GM21423 (cell line): ENCODE results near the gene ZC3H18.

Source experiments
- ATAC-seq: cut with Tn5 transposase; IDR thresholded peaks from one replicate; pipeline ENCODE4 v1.9.1; 2021; ENCODE audit warnings: mild to moderate bottlenecking, moderate library complexity; ENCODE audit not compliant: unreplicated experiment

Gene ZC3H18

DNA sequence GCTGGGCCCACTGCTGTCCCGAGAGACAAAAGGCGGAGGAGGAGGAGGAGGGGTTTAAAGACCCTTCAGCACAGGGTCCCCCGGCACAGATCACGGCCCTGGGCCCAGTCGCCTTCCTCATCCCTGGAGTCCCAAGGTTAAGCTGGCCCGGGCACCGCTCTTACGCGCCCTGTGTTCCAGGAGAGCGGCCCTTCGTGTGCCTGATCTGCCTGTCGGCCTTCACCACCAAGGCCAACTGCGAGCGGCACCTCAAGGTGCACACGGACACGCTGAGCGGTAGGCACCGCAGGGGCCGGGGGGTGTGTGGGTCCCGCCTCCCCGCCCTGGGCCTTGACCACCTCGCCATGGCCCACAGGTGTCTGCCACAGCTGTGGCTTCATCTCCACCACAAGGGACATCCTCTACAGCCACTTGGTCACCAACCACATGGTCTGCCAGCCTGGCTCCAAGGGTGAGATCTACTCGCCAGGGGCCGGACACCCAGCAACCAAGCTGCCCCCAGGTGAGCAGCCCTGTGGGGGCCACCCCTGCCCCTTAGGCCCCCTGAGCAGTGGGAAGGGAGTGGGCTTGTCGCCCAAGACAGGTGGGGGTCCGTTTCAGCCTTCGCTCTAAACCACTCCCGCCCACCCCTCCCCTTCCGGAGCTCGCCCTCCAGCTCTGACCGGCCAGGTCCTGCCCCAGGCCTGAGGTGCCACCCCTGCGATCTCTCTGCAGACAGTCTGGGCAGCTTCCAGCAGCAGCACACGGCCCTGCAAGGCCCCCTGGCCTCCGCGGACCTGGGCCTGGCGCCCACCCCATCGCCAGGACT, 37.6 kb upstream of the ZC3H18 start:
- no peak for ATAC-seq

DNA sequence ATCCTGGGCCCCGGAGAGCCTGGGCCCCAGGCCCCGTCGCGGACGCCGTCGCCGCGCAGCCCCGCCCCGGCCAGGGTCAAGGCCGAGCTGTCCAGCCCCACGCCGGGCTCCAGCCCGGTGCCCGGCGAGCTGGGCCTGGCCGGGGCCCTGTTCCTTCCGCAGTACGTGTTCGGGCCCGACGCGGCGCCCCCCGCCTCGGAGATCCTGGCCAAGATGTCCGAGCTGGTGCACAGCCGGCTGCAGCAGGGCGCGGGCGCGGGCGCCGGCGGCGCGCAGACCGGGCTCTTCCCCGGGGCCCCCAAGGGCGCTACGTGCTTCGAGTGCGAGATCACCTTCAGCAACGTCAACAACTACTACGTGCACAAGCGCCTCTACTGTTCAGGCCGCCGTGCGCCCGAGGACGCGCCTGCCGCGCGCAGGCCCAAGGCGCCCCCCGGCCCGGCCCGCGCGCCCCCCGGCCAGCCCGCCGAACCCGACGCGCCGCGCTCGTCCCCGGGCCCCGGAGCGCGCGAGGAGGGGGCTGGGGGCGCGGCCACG, 36.8 kb upstream of the ZC3H18 start:
- no peak for ATAC-seq

DNA sequence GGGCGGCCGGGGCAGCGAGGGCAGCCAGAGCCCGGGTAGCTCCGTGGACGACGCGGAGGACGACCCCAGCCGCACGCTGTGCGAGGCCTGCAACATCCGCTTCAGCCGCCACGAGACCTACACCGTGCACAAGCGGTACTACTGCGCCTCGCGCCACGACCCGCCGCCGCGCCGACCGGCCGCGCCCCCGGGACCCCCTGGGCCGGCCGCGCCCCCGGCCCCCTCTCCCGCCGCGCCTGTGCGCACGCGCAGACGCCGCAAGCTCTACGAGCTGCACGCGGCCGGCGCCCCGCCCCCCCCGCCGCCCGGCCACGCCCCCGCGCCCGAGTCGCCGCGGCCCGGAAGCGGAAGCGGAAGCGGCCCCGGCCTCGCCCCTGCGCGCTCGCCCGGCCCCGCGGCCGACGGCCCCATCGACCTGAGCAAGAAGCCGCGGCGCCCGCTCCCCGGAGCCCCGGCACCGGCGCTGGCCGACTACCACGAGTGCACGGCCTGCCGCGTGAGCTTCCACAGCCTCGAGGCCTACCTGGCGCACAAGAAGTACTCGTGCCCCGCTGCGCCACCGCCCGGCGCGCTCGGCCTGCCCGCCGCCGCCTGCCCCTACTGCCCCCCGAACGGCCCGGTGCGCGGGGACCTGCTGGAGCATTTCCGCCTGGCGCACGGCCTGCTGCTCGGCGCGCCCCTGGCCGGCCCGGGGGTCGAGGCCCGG, 36.1 kb upstream of the ZC3H18 start:
- peak; percentile 56 for ATAC-seq

DNA sequence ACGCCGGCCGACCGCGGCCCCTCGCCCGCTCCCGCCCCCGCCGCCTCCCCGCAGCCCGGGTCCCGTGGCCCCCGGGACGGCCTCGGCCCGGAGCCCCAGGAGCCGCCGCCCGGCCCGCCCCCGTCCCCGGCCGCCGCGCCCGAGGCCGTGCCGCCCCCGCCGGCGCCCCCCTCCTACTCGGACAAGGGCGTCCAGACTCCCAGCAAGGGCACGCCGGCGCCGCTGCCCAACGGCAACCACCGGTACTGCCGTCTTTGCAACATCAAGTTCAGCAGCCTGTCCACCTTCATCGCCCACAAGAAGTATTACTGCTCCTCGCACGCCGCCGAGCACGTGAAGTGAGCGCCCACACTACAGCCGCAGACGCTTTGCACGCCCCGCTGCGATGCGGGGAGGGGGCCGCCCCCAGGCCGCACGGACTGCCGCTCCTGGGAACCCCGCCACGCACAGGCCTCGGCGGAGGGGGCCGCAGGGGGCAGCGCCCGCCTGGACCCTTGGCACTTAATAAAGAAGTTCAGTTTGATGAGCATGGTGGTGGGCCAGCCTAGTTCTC, 35.5 kb upstream of the ZC3H18 start:
- peak; percentile 23 for ATAC-seq

DNA sequence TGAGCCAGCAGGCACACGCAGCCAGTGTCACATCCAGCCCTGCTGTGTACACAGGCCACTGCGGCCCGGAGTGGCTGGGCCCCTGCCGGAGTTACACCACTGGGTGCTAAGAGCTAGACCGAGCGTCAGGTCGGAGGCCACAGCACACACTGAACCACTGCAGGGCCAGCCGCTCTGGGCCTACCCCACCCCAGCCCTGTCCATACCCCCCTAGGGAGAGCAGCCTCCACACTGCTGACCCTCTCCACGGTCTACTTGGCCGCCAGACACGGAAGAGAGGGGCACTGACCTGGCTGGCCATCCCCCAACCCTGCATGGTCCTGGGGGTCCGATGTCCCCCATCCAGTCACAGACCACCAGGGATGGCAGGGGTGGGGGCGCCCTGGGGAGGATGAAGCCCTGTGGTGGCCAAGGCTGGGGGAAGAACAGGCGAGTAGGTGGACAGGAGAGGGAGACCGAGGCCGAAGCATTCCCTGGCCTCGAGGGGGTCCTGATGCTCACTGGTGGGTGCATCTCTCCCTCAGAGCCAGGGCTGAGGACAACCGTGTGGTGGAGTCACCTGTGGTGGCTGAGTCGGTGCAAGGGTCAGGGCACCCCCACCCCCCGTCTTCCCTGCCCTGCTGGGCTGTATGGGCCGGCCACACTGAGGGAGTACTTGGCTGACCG, 34.9 kb upstream of the ZC3H18 start:
- ATAC-seq = no peak

- ATAC-seq = no peak
These were observed 34.4 kb upstream of the ZC3H18 start for GRCh38 chr16:88535857-88536222.

DNA sequence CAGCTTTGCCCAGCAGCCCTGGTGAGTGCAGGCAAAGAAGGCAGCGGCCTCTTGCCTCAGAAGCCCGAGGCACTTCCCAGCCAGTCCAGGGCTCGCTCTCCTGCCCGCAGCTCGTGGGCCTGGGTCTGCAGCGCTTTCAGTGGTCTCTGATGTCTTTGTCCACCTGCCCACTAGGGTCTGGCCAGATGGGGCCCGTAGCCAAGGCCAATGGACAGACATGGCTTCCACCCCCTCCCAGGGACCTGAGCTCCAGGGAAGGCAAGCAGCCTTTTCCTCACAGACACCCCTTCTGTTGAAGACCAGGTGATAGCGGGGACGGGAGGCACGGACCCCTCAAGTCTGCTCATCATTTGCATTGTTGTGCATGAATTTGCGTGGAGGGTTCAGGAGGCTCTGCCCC, 33.7 kb upstream of the ZC3H18 start:
- no peak for ATAC-seq

DNA sequence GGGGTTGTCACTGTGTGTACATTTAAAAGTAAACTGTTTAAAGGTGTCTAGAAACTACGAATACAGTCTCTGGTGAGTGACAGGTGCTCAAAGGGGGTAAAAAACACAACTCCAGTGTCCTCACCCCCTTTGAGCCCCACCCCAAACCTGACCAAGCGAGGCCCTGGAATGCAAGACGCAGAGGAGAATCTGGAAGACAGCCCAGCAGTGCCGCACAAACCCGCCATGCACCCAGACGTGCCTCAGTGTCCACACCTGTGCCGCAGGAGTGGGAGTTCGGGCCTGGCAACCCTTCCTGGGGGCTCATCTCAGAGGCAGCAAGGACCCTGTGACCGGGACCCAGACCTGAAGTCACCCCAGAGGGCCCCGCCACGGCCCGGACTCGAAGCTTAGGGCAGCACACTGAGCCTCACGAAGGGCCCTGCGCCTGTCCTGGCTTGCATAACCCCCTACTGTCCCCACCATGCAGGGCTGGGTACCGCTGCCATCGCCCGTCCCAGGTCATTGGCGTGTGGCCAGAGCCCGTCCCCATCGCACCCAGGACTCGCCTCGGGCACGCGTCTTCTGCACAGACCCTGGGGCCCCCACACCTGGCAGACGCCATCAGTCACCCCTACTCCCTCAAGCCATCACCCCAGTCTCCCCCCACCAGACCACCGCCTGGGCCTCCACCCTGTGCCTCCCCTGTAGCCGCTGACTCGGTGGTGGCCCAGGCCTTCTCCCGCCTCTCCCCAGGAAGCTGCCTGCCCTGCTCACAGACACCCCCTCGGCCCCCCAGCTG, 33.0 kb upstream of the ZC3H18 start:
- ATAC-seq = no peak

DNA sequence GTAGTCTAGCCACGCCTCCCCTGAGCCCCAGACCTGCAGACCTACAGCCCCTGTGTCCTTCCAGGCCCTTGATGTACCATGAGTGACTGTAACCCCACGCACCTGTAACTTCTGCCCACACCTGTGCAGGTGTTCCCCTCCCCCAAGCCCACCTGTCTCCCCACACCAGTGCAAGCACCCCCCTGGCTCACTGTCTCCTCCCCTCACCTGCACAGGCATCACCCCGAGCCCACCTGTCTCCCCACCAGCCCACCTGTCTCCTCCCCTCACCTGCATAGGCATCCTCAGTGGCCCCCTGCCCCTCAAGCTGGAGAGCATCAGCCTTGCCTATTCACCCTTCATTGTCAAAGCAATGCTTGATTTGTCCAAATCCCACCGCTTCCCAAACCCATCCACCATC, 32.3 kb upstream of the ZC3H18 start:
- ATAC-seq = no peak

GRCh38 chr16:88538366-88539060, 31.7 kb upstream of the ZC3H18 start:
- ATAC-seq = no peak

- no peak for ATAC-seq
These were observed 30.9 kb upstream of the ZC3H18 start for GRCh38 chr16:88539261-88539651.

- ATAC-seq = no peak
These were observed 30.4 kb upstream of the ZC3H18 start for GRCh38 chr16:88539652-88540345.

- no peak for ATAC-seq
These were observed 29.7 kb upstream of the ZC3H18 start for GRCh38 chr16:88540346-88540977.

GRCh38 chr16:88541831-88542616, 28.2 kb upstream of the ZC3H18 start:
- ATAC-seq = no peak

- no peak for ATAC-seq
These were observed 26.9 kb upstream of the ZC3H18 start for GRCh38 chr16:88543230-88543813.

- ATAC-seq = no peak
These were observed 24.4 kb upstream of the ZC3H18 start for GRCh38 chr16:88545781-88546180.

DNA sequence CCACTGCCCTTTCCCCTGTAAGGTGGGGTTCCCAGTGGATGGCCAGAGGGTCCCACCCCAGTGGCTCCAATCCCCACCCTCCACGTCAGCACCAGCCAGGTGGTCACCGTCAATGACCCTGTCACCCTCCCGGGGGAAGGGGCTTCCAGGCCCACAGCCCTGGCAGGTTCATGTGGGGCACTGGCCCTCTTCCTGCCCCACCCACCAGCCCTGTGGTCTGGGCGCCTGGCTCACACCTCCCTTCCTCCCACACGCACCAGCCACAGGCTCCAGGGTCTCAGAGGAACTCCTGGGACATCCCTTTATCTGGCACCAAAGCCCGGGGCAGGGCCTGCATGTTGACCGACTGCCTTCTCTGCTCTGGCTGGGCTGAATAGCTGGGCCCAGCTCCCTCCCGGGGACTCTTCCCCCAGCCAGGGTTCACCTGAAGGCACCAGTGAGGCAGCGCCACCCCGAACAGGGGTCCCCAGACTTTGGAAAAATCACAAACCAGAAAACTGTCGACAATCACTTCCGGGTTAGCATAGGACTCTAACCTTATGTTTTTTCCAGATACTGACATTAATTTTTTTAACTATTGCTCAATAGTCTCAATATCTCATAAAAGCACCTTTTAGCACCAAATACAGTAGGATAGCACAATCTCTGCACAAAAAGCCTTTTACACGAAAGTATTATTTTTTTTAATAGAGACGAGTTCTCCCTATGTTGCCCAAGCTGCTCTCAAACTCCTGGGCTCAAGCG, 21.9 kb upstream of the ZC3H18 start:
- no peak for ATAC-seq
